Right atrium auricular region (tissue), 2 donors: ENCODE results near the gene LRMDA. TPM values are rescaled to one million over a fixed set of nuclear protein-coding genes. Genes with fewer than 3 reads are reported as not detected.

ENCODE experiments used
- DNase-seq: peaks from one replicate; pipeline ENCODE4 v3.0.0-alpha.2; 2019; ENCODE audit warnings: low spot score
- H3K27ac ChIP-seq, 2 donors: fragments of 200-600 bp; sonication (generic); 1 replicate in 1 of 2; 2 replicates in 1 of 2; pipeline ENCODE4 v1.5.1; 2016 to 2019
- H3K27me3 ChIP-seq, 2 donors: fragments of 200-600 bp; sonication (generic); one replicate each; pipeline versions ENCODE4 v1.5.1 to v1.6.0; 2017 to 2019
- H3K36me3 ChIP-seq: fragments of 200-600 bp; sonication (generic); one replicate; pipeline ENCODE4 v1.5.1; 2016
- H3K4me1 ChIP-seq, 2 donors: fragments of 200-600 bp; sonication (generic); one replicate each; pipeline versions ENCODE4 v1.5.1 to v1.6.0; 2017 to 2019
- H3K4me3 ChIP-seq, 2 donors: fragments of 200-600 bp; sonication (generic); 1 replicate in 1 of 2; 2 replicates in 1 of 2; pipeline ENCODE4 v1.5.1; 2017 to 2019; ENCODE audit warnings: mild to moderate bottlenecking in 1 of 2, moderate library complexity in 1 of 2
- H3K9me3 ChIP-seq, 2 donors: fragments of 200-600 bp; sonication (generic); one replicate each; pipeline ENCODE4 v1.5.1; 2019
- total RNA-seq, 2 donors: library from RNA; depleted of rRNA; stranded (reverse); fragments of >200 nt; gene quantifications; one replicate each; pipeline ENCODE4 v1.1.0, GENCODE V29; 2016
- TF ChIP-seq, protein P1 (sequence below), 2 donors: fragments of 200-600 bp; sonication (generic); IDR thresholded peaks; one replicate each; pipeline ENCODE4 v1.5.1; 2019; ENCODE audit warnings: antibody characterized with exemption in 2 of 2

Gene LRMDA
- total RNA-seq, 2 donors from 2014 or later = 6.1 to 19.1 TPM

DNA sequence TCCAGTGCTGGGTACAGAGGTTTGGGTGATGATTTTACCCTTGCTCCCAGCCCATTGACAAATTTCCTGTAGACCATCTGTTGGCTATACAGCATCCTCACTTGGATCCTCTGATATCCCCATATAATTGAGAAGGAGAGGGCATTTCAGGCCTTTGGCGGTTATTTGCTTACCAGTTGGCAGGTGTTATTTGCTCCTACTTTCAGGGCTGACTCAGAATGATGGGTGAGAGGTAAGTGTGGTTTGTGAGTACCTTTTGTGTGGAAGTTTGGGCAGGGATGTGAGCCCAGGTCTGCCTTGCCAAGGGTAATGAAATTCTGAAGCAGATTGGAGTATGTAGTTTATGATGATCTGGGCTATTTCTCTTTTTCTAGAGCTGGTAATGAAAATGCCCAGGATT, 93.6 kb downstream of the LRMDA start:
- no peak for DNase-seq
- Histone ChIP-seq H3K27me3 (no peaks in the 10 kb centered on the region), H3K27ac (no peak overlapping the region), H3K4me1 (no peaks in the 10 kb centered on the region), H3K36me3 (no peaks in the 10 kb centered on the region), H3K9me3 (no peaks in the 10 kb centered on the region), H3K4me3 (no peak overlapping the region)
- TF ChIP-seq, protein P1, sequence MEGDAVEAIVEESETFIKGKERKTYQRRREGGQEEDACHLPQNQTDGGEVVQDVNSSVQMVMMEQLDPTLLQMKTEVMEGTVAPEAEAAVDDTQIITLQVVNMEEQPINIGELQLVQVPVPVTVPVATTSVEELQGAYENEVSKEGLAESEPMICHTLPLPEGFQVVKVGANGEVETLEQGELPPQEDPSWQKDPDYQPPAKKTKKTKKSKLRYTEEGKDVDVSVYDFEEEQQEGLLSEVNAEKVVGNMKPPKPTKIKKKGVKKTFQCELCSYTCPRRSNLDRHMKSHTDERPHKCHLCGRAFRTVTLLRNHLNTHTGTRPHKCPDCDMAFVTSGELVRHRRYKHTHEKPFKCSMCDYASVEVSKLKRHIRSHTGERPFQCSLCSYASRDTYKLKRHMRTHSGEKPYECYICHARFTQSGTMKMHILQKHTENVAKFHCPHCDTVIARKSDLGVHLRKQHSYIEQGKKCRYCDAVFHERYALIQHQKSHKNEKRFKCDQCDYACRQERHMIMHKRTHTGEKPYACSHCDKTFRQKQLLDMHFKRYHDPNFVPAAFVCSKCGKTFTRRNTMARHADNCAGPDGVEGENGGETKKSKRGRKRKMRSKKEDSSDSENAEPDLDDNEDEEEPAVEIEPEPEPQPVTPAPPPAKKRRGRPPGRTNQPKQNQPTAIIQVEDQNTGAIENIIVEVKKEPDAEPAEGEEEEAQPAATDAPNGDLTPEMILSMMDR (IDR thresholded peaks at IDR 0.05) = no peak

DNA sequence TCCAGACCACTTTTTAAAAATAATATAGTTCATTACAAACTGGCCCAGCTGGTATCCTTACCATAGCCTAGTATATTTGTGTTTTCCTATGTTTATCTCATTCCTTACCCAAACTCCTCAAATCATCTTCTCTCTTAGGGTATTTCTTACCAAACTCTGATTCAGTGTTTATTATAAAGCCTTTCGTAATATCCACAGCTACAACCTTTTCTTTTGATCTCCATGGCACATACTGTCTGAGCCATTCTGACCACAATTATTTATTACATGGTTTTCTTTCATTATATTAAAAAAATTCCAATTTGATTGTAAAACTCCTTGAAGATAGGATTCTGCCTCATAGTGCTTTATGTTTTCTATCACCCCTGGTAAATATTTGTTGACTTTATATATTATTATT, 94.2 kb downstream of the LRMDA start:
- TF ChIP-seq, protein P1 (IDR thresholded peaks at IDR 0.05) = no peak

DNA sequence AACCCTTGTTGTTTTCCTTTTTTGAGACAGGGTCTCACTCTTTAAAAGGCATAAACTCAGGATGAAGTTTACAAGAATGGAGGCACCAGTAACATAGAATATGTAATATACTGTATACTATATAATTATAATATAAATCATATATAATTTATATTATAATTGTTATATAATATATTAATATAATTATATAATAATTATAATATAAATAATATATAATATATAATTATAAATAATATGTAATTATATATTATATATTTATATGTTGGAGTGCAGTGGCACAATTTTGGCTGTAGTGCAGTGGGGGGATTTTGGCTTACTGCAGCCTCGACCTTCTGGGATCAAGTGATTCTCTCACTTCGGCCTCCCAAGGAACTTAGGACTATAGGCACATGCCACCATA, 96.1 kb downstream of the LRMDA start:
- TF ChIP-seq, protein P1 (IDR thresholded peaks at IDR 0.05) = no peak
- Histone ChIP-seq H3K27ac (no peak overlapping the region), H3K36me3 (no peaks in the 10 kb centered on the region), H3K9me3 (no peaks in the 10 kb centered on the region), H3K4me1 (no peaks in the 10 kb centered on the region), H3K27me3 (no peaks in the 10 kb centered on the region), H3K4me3 (no peak overlapping the region)
- DNase-seq = no peak

More for the DNA sequence above, 94.2 kb downstream of the LRMDA start:
- no peak for DNase-seq
- Histone ChIP-seq H3K4me3 (no peak overlapping the region), H3K9me3 (no peaks in the 10 kb centered on the region), H3K36me3 (no peaks in the 10 kb centered on the region), H3K27ac (no peak overlapping the region), H3K27me3 (no peaks in the 10 kb centered on the region), H3K4me1 (no peaks in the 10 kb centered on the region)

DNA sequence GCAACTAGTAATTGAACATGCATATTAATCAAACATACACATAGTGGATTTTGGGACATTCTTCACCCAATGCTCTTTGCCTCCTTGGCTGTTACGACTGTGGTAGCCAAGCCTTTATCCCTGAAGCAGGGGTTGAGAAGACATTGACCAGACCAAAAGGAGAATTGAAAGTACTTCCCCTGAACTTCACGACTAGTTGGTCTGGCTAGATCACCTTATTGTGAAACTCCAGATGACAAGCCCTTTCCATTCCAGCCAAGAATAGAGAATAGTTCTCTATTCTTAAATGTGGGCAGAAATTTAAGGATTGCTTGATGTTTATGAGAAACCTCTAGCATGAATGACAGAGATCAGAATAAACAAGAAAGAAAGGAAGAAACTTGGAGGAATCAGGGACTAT, 97.0 kb downstream of the LRMDA start:
- no peak for DNase-seq
- Histone ChIP-seq H3K4me1 (no peaks in the 10 kb centered on the region), H3K36me3 (no peaks in the 10 kb centered on the region), H3K27me3 (no peaks in the 10 kb centered on the region), H3K27ac (no peak overlapping the region), H3K9me3 (no peaks in the 10 kb centered on the region), H3K4me3 (no peak overlapping the region)
- TF ChIP-seq, protein P1 (IDR thresholded peaks at IDR 0.05) = no peak

DNA sequence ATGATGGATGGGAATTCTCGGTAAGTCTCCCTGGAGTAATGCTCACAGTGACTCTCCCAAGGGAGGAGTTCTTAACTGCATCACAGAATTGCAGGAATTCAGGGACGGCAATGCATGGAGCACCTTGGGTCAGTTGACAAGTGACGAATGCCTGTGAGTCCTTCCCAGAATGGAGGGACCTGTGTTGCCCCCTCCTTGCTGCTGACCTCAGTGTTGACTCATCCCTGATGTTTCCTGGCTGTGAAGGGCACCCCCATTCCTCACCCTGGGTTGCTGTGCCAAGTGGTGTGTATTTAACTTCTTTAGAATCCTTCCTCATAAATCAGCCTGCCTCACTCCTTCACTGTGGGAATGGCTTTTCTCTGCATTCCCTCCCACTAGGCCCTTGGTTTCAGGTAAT, 98.9 kb downstream of the LRMDA start:
- DNase-seq = no peak
- H3K27ac ChIP-seq = no peak overlapping the region
- no peak overlapping the region for H3K4me3 ChIP-seq
- no peaks in the 10 kb centered on the region for H3K9me3 ChIP-seq
- TF ChIP-seq, protein P1 (IDR thresholded peaks at IDR 0.05) = no peak
- H3K36me3 ChIP-seq = no peaks in the 10 kb centered on the region
- H3K27me3 ChIP-seq = no peaks in the 10 kb centered on the region
- H3K4me1 ChIP-seq = no peaks in the 10 kb centered on the region

DNA sequence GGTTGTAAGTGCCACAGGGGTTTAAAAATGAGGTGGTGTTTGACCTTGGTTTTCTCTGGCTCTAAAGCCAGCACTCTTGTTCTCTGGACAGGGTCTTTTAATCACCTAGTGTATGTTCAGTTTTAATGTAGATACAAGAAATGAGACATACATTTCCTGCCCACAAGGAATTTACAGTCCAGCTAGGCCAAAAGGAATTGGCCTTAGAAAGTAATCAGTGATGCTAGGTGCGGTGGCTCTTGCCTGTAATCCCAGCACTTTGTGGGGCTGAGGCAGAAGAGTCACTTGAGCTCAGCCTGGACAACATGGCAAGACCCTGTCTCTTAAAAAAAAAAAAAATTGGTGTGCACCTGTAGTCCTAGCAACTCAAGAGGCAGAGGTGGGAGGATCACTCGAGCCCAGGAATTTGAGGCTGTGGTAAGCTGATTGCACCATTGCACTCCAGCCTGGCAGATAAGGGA, 100.2 kb downstream of the LRMDA start:
- no peaks in the 10 kb centered on the region for H3K4me1 ChIP-seq
- H3K36me3 ChIP-seq = no peaks in the 10 kb centered on the region
- no peaks in the 10 kb centered on the region for H3K9me3 ChIP-seq
- H3K4me3 ChIP-seq = no peak overlapping the region
- DNase-seq = no peak
- H3K27me3 ChIP-seq = no peaks in the 10 kb centered on the region
- no peak overlapping the region for H3K27ac ChIP-seq
- TF ChIP-seq, protein P1 (IDR thresholded peaks at IDR 0.05) = no peak
